Glutamatergic neuron (in vitro differentiated cells): Measurements from ENCODE around the gene OVCH2. TPM values are rescaled to one million over a fixed set of nuclear protein-coding genes. Genes with fewer than 3 reads are reported as not detected.
"Not testable (repeated sequence)": the region's sequence is repeated elsewhere in the genome, so short reads cannot be mapped to it uniquely, and the experiment has no call there.

Experiments
- DNase-seq: peaks from one replicate; pipeline ENCODE4 v3.0.0; 2022
- H3K27ac Mint-ChIP-seq: one replicate; pipeline ENCODE4 v1.8.0; 2020; ENCODE audit warnings: mild to moderate bottlenecking, mixed read lengths, inconsistent platforms; ENCODE audit not compliant: unreplicated experiment
- H3K27me3 Mint-ChIP-seq: one replicate; pipeline ENCODE4 v1.8.0; 2020; ENCODE audit warnings: mild to moderate bottlenecking, moderate library complexity, mixed read lengths, inconsistent platforms; ENCODE audit not compliant: unreplicated experiment
- H3K36me3 Mint-ChIP-seq: one replicate; pipeline ENCODE4 v1.8.0; 2020; ENCODE audit warnings: mild to moderate bottlenecking, mixed read lengths, inconsistent platforms; ENCODE audit not compliant: unreplicated experiment
- H3K4me1 Mint-ChIP-seq: one replicate; pipeline ENCODE4 v1.8.0; 2020; ENCODE audit warnings: mild to moderate bottlenecking, low read depth, mixed read lengths, inconsistent platforms; ENCODE audit not compliant: unreplicated experiment
- H3K4me3 Mint-ChIP-seq: one replicate; pipeline ENCODE4 v1.8.0; 2020; ENCODE audit warnings: mild to moderate bottlenecking, mixed read lengths, inconsistent platforms; ENCODE audit not compliant: unreplicated experiment
- H3K9me3 Mint-ChIP-seq: one replicate; pipeline ENCODE4 v1.8.0; 2020; ENCODE audit warnings: mild to moderate bottlenecking, moderate library complexity, mixed read lengths, inconsistent platforms; ENCODE audit not compliant: unreplicated experiment
- long read RNA-seq: library from polyadenylated mRNA; unstranded; transcript quantifications from one replicate; pipeline ENCODE4 v2.0.0, GENCODE V29; 2020; ENCODE audit not compliant: unreplicated experiment
- total RNA-seq: library from RNA; stranded (reverse); fragmentation: NEBNext Ultra II Directional; extraction: Animal tissue kit (Norgen Biotek cat#: 25700); gene quantifications from one replicate; pipeline ENCODE4 v1.2.1, GENCODE V29; 2021; ENCODE audit not compliant: unreplicated experiment
- TF ChIP-seq, protein P1 (sequence below): fragments of 200-600 bp; sonication (generic); IDR thresholded peaks from one replicate; pipeline ENCODE4 v1.5.0; 2021; ENCODE audit not compliant: partially characterized antibody, unreplicated experiment

The OVCH2 gene, protein sequence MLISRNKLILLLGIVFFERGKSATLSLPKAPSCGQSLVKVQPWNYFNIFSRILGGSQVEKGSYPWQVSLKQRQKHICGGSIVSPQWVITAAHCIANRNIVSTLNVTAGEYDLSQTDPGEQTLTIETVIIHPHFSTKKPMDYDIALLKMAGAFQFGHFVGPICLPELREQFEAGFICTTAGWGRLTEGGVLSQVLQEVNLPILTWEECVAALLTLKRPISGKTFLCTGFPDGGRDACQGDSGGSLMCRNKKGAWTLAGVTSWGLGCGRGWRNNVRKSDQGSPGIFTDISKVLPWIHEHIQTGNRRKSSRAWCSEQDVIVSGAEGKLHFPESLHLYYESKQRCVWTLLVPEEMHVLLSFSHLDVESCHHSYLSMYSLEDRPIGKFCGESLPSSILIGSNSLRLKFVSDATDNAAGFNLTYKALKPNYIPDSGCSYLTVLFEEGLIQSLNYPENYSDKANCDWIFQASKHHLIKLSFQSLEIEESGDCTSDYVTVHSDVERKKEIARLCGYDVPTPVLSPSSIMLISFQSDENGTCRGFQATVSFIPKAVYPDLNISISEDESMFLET
- total RNA-seq = not detected
- long read RNA-seq = 0 reads

- DNase-seq = no peak
- Mint-ChIP-seq H3K4me3 (no peak within 1 kb of the TSS), H3K36me3 (no peaks in the 10 kb centered on the region), H3K9me3 (no peaks in the 10 kb centered on the region), H3K27ac (no peak within 1 kb of the TSS), H3K27me3 (no peaks in the 10 kb centered on the region), H3K4me1 (no peaks in the 10 kb centered on the region)
- TF ChIP-seq, protein P1, sequence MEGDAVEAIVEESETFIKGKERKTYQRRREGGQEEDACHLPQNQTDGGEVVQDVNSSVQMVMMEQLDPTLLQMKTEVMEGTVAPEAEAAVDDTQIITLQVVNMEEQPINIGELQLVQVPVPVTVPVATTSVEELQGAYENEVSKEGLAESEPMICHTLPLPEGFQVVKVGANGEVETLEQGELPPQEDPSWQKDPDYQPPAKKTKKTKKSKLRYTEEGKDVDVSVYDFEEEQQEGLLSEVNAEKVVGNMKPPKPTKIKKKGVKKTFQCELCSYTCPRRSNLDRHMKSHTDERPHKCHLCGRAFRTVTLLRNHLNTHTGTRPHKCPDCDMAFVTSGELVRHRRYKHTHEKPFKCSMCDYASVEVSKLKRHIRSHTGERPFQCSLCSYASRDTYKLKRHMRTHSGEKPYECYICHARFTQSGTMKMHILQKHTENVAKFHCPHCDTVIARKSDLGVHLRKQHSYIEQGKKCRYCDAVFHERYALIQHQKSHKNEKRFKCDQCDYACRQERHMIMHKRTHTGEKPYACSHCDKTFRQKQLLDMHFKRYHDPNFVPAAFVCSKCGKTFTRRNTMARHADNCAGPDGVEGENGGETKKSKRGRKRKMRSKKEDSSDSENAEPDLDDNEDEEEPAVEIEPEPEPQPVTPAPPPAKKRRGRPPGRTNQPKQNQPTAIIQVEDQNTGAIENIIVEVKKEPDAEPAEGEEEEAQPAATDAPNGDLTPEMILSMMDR = no peak
These were observed at the start of gene OVCH2 for GRCh38 chr11:7706377-7706776. TSS of gene OVCH2 (minus strand) at chr11:7706477. CDS start at chr11:7706394, 83 bp downstream.

- Mint-ChIP-seq H3K27ac (no peak overlapping the region), H3K4me1 (no peaks in the 10 kb centered on the region), H3K36me3 (no peaks in the 10 kb centered on the region), H3K9me3 (no peaks in the 10 kb centered on the region), H3K27me3 (no peaks in the 10 kb centered on the region), H3K4me3 (no peak overlapping the region)
- no peak for DNase-seq
- TF ChIP-seq, protein P1 = no peak
These were observed 43.2 kb upstream of the OVCH2 start for GRCh38 chr11:7749456-7749855.

DNA sequence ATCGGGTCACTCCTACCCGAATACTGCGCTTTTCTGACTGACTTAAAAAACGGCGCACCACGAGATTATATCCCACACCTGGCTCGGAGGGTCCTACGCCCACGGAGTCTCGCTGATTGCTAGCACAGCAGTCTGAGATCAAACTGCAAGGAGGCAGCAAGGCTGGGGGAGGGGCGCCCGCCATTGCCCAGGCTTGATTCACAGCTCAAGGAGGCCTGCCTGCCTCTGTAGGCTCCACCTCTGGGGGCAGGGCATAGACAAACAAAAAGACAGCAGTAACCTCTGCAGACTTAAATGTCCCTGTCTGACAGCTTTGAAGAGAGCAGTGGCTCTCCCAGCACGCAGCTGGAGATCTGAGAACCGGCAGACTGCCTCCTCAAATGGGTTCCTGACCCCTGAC, 28.5 kb upstream of the OVCH2 start:
- H3K27ac Mint-ChIP-seq, H3K9me3 Mint-ChIP-seq, DNase-seq, H3K4me1 Mint-ChIP-seq, H3K4me3 Mint-ChIP-seq, H3K27me3 Mint-ChIP-seq, H3K36me3 Mint-ChIP-seq: not testable (repeated sequence)

GRCh38 chr11:7714786-7715185, 8.5 kb upstream of the OVCH2 start:
- no peak for DNase-seq
- Mint-ChIP-seq H3K9me3 (no peaks in the 10 kb centered on the region), H3K4me3 (no peak overlapping the region), H3K27me3 (no peaks in the 10 kb centered on the region), H3K27ac (no peak overlapping the region), H3K4me1 (no peaks in the 10 kb centered on the region), H3K36me3 (no peaks in the 10 kb centered on the region)
- TF ChIP-seq, protein P1 = no peak

GRCh38 chr11:7703740-7704139, 2.5 kb downstream of the OVCH2 start:
- Mint-ChIP-seq H3K4me3 (no peak overlapping the region), H3K36me3 (no peaks in the 10 kb centered on the region), H3K4me1 (no peaks in the 10 kb centered on the region), H3K27me3 (no peaks in the 10 kb centered on the region), H3K27ac (no peak overlapping the region), H3K9me3 (no peaks in the 10 kb centered on the region)
- DNase-seq = no peak
- TF ChIP-seq, protein P1 = no peak
